HG03066 (cell line): ENCODE data around the gene TCF3.

Source experiments
- ATAC-seq: cut with Tn5 transposase; IDR thresholded peaks from one replicate; pipeline ENCODE4 v1.9.1; 2021; ENCODE audit warnings: low read depth; ENCODE audit not compliant: unreplicated experiment

TCF3 gene

DNA sequence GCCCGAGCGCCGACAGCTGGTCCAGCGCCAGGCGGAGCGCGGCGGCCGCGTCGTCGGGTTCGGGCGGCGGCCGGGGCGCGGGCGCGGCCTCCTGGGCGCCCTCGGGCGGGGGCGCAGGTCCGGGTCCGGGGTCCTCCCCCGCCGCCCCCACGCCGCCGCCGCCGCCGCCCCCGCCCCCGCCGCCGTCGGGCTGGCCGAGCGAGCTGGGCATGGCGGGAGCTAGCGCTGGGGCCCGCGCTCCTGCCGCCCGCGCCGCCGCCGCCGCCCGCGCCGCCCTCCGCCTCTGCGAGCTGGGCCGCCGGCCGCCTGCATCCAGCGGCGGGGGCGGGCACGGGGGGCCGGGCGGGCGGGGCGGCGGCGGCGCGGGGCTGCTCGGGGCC, 84.6 kb downstream of the TCF3 start:
- ATAC-seq: no peak

DNA sequence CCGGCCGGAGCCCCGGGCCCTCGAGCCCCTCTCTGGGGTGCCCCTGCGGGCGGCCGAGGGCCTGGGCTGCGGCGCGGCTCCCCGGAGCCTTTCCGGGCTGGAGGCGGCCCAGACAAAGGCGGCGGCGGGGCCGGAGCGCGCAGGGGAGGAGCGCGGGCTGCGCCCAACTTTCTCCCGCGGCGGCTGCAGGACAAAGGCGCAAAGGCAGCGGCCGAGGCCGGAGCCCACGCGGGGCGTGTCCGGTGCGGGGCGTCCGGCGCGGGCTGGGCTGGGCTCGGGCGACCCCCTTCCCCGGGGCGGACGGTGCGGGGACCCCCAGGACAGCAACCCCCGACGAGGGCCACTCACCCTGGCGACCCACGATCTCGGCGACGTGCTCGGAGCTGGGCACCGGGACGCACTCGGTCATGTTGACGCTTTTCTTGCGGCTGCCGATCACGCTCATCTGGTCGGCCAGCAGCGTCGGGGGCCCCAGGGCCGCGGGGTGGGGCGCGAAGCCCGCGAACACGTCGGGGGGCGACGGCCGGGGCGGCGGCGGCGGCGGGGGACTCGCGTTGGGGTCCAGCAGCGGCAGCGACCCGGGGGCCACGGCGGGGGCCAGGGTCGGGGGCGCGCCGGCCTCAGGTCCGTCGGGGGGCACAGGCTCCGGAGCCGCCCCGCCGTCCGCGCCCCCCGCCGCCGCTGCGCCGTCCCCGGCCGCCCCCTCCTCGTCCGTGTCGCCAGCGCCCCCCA, 85.1 kb downstream of the TCF3 start:
- ATAC-seq: no peak

DNA sequence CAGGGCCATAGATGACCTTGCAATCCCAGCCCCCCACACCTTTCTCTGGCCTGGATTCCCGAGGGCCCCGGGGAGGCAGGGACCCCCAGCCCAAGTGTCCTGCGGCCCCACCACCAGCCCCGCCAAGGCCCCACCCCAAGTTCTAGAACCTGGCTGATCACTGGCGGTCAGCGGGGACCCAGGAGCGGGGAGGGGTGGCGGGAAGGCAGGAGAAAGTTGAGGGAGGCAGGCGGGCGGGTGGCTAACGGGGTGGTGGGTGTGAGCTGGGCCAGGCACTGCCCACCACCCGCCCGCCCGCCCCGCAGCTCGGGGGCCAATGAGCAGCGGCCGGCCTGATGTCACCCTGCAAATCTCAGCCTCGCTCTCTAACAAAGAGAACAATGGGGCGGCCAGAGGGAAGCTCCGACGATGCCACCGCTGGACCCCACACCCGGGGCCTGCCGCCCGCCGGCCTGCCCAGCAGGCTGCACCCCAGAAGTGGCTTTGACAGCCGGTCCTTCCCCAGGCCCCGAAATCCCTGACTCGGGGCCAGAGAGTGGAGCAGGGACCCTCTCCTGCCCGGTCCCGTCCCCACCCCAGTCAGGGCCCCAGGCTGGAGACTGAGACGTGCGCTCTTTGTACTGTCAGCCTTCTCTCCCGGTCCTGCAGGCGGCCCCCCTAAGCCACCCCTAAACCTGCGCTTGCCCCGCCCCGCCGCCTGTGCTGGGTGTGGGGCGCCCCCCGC, 85.9 kb downstream of the TCF3 start:
- no peak for ATAC-seq

DNA sequence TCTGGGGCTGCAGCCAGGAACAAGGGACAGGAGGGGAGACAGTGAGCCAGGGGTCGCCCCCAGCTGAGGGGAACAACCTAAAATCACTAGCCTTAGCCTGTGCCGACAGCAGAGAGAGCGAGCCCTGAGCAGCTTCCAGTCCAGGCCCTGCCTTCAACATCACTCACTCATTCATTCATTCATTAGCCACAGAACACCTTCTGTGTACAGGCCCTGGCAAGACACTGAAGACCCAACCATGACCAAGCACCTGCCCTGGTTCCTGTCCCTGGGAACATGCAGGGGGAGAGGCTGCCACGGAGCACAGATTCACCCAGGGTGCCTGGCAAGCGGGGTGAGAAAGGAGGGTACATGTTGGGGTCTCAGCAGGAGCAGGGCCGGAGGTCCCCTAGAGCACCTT, 89.2 kb downstream of the TCF3 start:
- ATAC-seq: no peak

DNA sequence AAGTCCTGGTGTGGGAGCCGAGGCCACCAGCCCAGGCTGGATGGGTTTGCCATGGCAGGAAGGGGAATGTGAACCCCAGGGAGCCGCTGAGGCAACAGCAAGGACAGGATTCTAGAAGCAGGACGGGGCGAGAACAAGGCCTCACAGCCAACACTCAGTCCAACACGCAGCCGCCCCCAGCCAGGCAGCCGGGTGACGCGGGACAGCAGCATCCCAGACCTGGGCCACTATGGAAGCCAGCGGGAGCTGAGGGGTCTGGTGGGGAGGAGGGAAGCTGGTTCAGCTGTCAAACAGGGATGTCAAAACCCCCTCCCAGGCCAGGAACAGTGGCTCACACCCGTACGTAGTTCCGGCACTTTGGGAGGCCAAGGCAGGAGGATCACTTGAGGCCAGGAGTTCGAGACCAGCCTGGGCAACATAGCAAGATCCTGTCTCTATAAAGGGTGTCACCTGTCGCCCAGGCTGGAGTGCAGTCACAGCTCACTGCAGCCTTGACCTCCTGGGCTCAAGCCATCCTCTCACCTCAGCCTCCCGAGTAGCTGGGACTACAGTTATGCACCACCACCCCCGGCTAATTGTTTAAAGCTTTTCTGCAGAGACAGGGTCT, 91.1 kb downstream of the TCF3 start:
- no peak for ATAC-seq

DNA sequence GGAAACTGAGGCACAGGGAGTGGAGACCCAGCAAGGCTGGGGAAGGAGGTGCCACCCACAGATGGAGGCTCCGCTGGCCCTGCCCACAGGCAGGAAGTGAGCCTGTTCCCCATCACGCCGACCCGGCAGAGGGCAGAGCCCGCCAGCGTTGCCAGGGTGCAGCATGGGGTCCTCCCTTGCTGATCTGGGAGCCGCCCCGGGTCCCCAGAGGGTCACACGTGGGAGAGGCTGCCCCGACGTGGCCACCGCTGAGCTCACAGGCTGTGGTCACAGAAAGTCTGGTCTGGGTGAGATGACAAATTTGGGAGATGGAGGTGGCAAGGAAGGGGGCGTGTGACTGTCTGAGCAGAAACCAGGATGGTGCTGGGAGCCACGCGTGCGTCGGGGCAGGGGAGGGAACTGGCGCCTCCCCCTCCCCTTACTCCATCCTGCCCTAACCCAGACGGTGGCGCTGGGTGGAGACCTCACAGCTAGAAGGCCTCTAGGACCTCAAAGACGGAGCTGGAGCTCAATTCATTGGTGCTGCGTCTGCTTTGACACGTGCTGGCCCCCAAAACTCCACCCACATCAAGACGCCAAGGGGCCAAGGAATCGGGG, 92.0 kb downstream of the TCF3 start:
- no peak for ATAC-seq
